Lower leg skin (tissue), 4 donors: ENCODE data around the gene VAV3. TPM values are rescaled to one million over a fixed set of nuclear protein-coding genes. Genes with fewer than 3 reads are reported as not detected.

Experiments
- DNase-seq, 2 donors: peaks; one replicate each; pipeline ENCODE4 v3.0.0-alpha.2; 2019; ENCODE audit warnings: low spot score in 2 of 2
- H3K4me3 ChIP-seq: fragments of 200-600 bp; sonication (generic); 2 replicates; pipeline ENCODE4 v1.5.1; 2017; ENCODE audit warnings: mild to moderate bottlenecking, low read depth; ENCODE audit not compliant: poor library complexity, severe bottlenecking
- CTCF ChIP-seq, 3 donors: fragments of 450-650 bp; IDR thresholded peaks; one replicate each; pipeline ENCODE4 v1.5.1; 2016; ENCODE audit warnings: antibody characterized with exemption in 3 of 3, mild to moderate bottlenecking in 3 of 3, moderate library complexity in 2 of 3
- POLR2A ChIP-seq, 2 donors: fragments of 450-650 bp; IDR thresholded peaks; one replicate each; pipeline ENCODE4 v1.6.1; 2016 to 2017; ENCODE audit warnings: antibody characterized with exemption in 2 of 2, mild to moderate bottlenecking in 1 of 2, moderate library complexity in 1 of 2
- WGBS, 2 donors: methylation state at CpG; one replicate each; pipeline ENCODE4 v1.1.5; 2018; 5-methylcytosine and 5-hydroxymethylcytosine counted together
- intact Hi-C: fragments of 100-400 bp; cut with DNase I; formaldehyde crosslinking; loops from one replicate; pipeline ENCODE4 v1.15.0; 2023; ENCODE audit warnings: low total_unique reads
- total RNA-seq, 4 donors: library from RNA; depleted of rRNA; stranded (reverse); fragments of >200 nt; gene quantifications; one replicate each; pipeline ENCODE4 v1.1.0, GENCODE V29; 2016

The VAV3 gene
- total RNA-seq, 4 donors from 2014 or later = 102 to 200 (median 147) TPM

GRCh38 chr1:107617921-107618320 is 347.1 kb downstream of the VAV3 start:
- no peak overlapping the region for H3K4me3 ChIP-seq
- WGBS, 2 donors = 86 to 88% methylated on average over 8 of the region's 8 CpGs
- TF ChIP-seq CTCF (IDR thresholded peaks at IDR 0.05) (no peak), POLR2A (IDR thresholded peaks at IDR 0.05) (no peak)
- intact Hi-C loops = no loop called here
- no peak for DNase-seq

- DNase-seq = no peak
- no peak overlapping the region for H3K4me3 ChIP-seq
- intact Hi-C loops = no loop called here
- TF ChIP-seq CTCF (IDR thresholded peaks at IDR 0.05) = no peak
- no peak for TF ChIP-seq POLR2A (IDR thresholded peaks at IDR 0.05)
Measured at GRCh38 chr1:107617456-107617855, 347.5 kb downstream of the VAV3 start.

- intact Hi-C loops = no loop called here
- H3K4me3 ChIP-seq = no peak overlapping the region
- no peak for DNase-seq
- 89 to 100% methylated on average over 1 of the region's 1 CpG for WGBS, 2 donors
- TF ChIP-seq CTCF (IDR thresholded peaks at IDR 0.05) (no peak), POLR2A (IDR thresholded peaks at IDR 0.05) (no peak)
Measured at GRCh38 chr1:107609808-107610207, 355.2 kb downstream of the VAV3 start.

- DNase-seq = no peak
- intact Hi-C loops = no loop called here
- no peak overlapping the region for H3K4me3 ChIP-seq
- TF ChIP-seq POLR2A (IDR thresholded peaks at IDR 0.05) = no peak
- no peak for TF ChIP-seq CTCF (IDR thresholded peaks at IDR 0.05)
Measured at GRCh38 chr1:107604825-107605224, 360.2 kb downstream of the VAV3 start.

GRCh38 chr1:107600607-107601160 is 364.3 kb downstream of the VAV3 start:
- no peak for DNase-seq
- intact Hi-C loops = no loop called here
- 65 to 66% methylated on average over 3 of the region's 3 CpGs for WGBS, 2 donors
- TF ChIP-seq CTCF (IDR thresholded peaks at IDR 0.05) = no peak
- no peak for TF ChIP-seq POLR2A (IDR thresholded peaks at IDR 0.05)
- no peak overlapping the region for H3K4me3 ChIP-seq

- no peak overlapping the region for H3K4me3 ChIP-seq
- intact Hi-C loops = no loop called here
- no peak for DNase-seq
- TF ChIP-seq CTCF (IDR thresholded peaks at IDR 0.05) = no peak
- TF ChIP-seq POLR2A (IDR thresholded peaks at IDR 0.05) = no peak
- 88 to 91% methylated on average over 3 of the region's 3 CpGs for WGBS, 2 donors
Measured at GRCh38 chr1:107599220-107599619, 365.8 kb downstream of the VAV3 start.
